Measurements from ENCODE around the gene LITAF. TPM values are rescaled to one million over a fixed set of nuclear protein-coding genes. Genes with fewer than 3 reads are reported as not detected.

Gene LITAF
- total RNA-seq, 1 experiment from 2014 or later = 84.2 TPM

DNA sequence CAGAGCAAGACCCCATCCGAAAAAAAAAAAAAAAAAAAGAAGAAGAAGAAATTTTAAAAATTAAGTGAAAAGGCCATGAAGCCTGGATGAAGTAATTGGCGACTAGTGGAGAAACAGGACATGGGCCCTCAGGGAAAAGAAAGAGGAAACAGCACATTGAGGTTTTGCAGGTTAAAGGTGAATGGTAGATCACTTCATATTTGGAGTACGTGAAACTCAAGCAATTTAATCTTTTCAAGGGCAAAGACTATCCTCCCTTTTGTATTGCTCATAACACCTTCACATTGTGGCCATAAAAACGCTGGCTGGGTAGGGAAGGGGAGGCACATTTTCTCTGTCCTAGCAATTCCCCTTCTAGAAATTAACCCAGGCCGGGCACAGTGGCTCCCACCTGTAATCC, 53.1 kb downstream of the LITAF start:
- no peaks in the 10 kb centered on the region for H3K27me3 ChIP-seq (ENCODE audit: insufficient read depth, low read length)
- intact Hi-C loops (cut with micrococcal nuclease) = loop anchor here (2.0 kb wide), 1 partner anchor 127 kb away; no protein-coding TSS in a partner anchor
- RAD21 ChIA-PET (ENCODE audit: low non-redundant PET in 1 of 2, low total read pairs in 2 of 2, uncharacterized antibody in 2 of 2, unreplicated experiment in 2 of 2) = no interaction called here
- H3K9ac ChIP-seq (ENCODE audit: low read length) = no peak overlapping the region
- H3K4me1 ChIP-seq (ENCODE audit: control insufficient read depth in 1 of 2, insufficient read depth in 2 of 2, low read length in 2 of 2) = peaks cover 5 to 10% of the 10 kb centered on the region in 2 experiments; a peak in 2 of 4 replicates
- CTCF ChIA-PET = interaction anchor here (0.8 kb wide), 1 partner anchor 107 kb away, joined by 3 read pairs; no protein-coding TSS in a partner anchor
- no peaks in the 10 kb centered on the region for H3K36me3 ChIP-seq (ENCODE audit: control insufficient read depth in 1 of 2, insufficient read depth in 2 of 2, low read length in 2 of 2)
- H2AFZ ChIP-seq (ENCODE audit: low read depth, low read length, poor library complexity, severe bottlenecking) = no peak overlapping the region
- no peak overlapping the region for H3K4me3 ChIP-seq (replicated peaks in 1 of 2; ENCODE audit: low read depth in 1 of 2, low read length in 2 of 2)
- no peaks in the 10 kb centered on the region for H3K9me2 ChIP-seq (ENCODE audit: insufficient read depth)
- no peak for TF ChIP-seq CEBPB (IDR thresholded peaks at IDR 0.05; ENCODE audit: low read depth)
- no peak for TF ChIP-seq SIN3A (IDR thresholded peaks at IDR 0.05; ENCODE audit: low read depth)
- no peak overlapping the region for H3K27ac ChIP-seq (ENCODE audit: low read depth, low read length)
- no peak overlapping the region for H3K4me2 ChIP-seq (ENCODE audit: low read length)
- no peaks in the 10 kb centered on the region for H3K9me3 ChIP-seq (ENCODE audit: control insufficient read depth in 1 of 2, insufficient read depth in 1 of 2, low read depth in 1 of 2, low read length in 2 of 2)
- H4K20me1 ChIP-seq (ENCODE audit: insufficient read depth) = no peaks in the 10 kb centered on the region
- H3K79me2 ChIP-seq (ENCODE audit: insufficient read depth, low read length) = no peaks in the 10 kb centered on the region
- POLR2A ChIA-PET = no interaction called here
- ATAC-seq = no peak
- no TSS peak for BruUV-seq (replicated peaks)
- no peak for DNase-seq (ENCODE audit: low read depth, low spot score)

DNA sequence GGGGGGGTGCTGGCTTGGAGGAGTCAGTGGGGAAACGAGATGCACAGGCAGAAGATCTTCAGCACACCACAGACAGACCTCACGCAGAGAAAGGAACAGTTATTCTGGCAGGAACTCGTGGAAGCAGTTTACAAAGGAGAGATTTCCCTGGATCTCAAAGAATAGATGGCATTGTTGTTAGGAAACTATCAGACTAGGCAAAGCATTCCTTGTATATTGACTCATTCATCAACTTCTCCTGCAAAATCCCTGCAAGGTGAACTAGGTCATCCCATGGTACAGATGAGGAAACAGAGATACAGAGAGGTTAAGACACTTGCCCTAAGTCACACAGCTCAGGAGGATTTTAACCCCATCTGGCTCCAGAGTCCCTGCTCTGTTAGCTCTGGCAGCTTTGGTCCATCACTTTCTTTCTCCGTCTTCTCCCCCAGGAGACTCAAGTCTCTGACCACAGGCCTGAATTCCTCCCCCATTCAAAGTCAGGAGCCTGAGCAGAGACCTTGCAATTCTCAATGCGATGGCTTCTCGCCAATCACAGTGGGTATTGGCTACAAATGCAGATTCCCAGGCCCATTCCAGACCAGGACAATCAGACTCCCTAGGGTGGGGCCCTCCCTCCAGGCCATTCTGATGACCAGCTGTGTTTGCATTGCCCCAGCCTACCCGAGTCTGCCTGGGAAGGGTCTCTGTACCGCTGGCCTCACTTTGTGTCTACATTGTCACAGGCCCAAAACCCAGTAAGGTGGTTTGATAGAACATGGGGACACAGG, 56.4 kb downstream of the LITAF start:
- DNase-seq (ENCODE audit: low read depth, low spot score) (no peak), ATAC-seq (no peak)
- no peaks in the 10 kb centered on the region for H3K27me3 ChIP-seq (ENCODE audit: insufficient read depth, low read length)
- RAD21 ChIA-PET (ENCODE audit: low non-redundant PET in 1 of 2, low total read pairs in 2 of 2, uncharacterized antibody in 2 of 2, unreplicated experiment in 2 of 2) = interaction anchor here (0.6 to 1.6 kb wide), 2 partner anchors 89 to 110 kb away, joined by 3 to 5 read pairs; no protein-coding TSS in a partner anchor
- peaks cover 5 to 10% of the 10 kb centered on the region in 2 experiments; a peak in 2 of 4 replicates for H3K4me1 ChIP-seq (ENCODE audit: control insufficient read depth in 1 of 2, insufficient read depth in 2 of 2, low read length in 2 of 2)
- no TSS peak for BruUV-seq (replicated peaks)
- CTCF ChIA-PET = interaction anchor here (0.7 kb wide), 1 partner anchor 18 kb away, joined by 3 read pairs; no protein-coding TSS in a partner anchor
- intact Hi-C loops (cut with micrococcal nuclease) = no loop called here
- no peaks in the 10 kb centered on the region for H3K9me2 ChIP-seq (ENCODE audit: insufficient read depth)
- no peaks in the 10 kb centered on the region for H3K79me2 ChIP-seq (ENCODE audit: insufficient read depth, low read length)
- no peak for TF ChIP-seq ZFX (IDR thresholded peaks at IDR 0.05)
- no peak for TF ChIP-seq SP1 (IDR thresholded peaks at IDR 0.05; ENCODE audit: low read depth)
- no peak overlapping the region for H3K27ac ChIP-seq (ENCODE audit: low read depth, low read length)
- H4K20me1 ChIP-seq (ENCODE audit: insufficient read depth) = no peaks in the 10 kb centered on the region
- no peaks in the 10 kb centered on the region for H3K9me3 ChIP-seq (ENCODE audit: control insufficient read depth in 1 of 2, insufficient read depth in 1 of 2, low read depth in 1 of 2, low read length in 2 of 2)
- H2AFZ ChIP-seq (ENCODE audit: low read depth, low read length, poor library complexity, severe bottlenecking) = no peak overlapping the region
- POLR2A ChIA-PET = interaction anchor here (0.7 kb wide), 1 partner anchor 82 kb away, joined by 3 read pairs; no protein-coding TSS in a partner anchor
- no peak overlapping the region for H3K4me3 ChIP-seq (replicated peaks in 1 of 2; ENCODE audit: low read depth in 1 of 2, low read length in 2 of 2)
- H3K4me2 ChIP-seq (ENCODE audit: low read length) = no peak overlapping the region
- no peak overlapping the region for H3K9ac ChIP-seq (ENCODE audit: low read length)
- no peaks in the 10 kb centered on the region for H3K36me3 ChIP-seq (ENCODE audit: control insufficient read depth in 1 of 2, insufficient read depth in 2 of 2, low read length in 2 of 2)

Measured in HCT116 (cell line).